GM23338 (cell line): Measurements from ENCODE around the gene ZFP36.

Source experiments
- CREB1 ChIP-seq: fragments of 250-450 bp; sonication (Bioruptor Pico); IDR thresholded peaks from 2 replicates; pipeline ENCODE4 v1.5.0; 2020; ENCODE audit warnings: low read depth, mild to moderate bottlenecking, moderate library complexity
- EZH2 ChIP-seq: fragments of 200-600 bp; sonication (generic); IDR thresholded peaks from one replicate; pipeline ENCODE4 v1.8.0; 2017; ENCODE audit warnings: antibody characterized with exemption, mild to moderate bottlenecking, low read depth; ENCODE audit not compliant: unreplicated experiment
- EZH2phosphoT487 ChIP-seq: fragments of 200-600 bp; sonication (generic); IDR thresholded peaks from one replicate; pipeline ENCODE4 v1.8.1; 2018; ENCODE audit warnings: antibody characterized with exemption; ENCODE audit not compliant: unreplicated experiment
- JUNB ChIP-seq: IDR thresholded peaks from one replicate; pipeline ENCODE4 v1.6.1; 2016; ENCODE audit warnings: antibody characterized with exemption; ENCODE audit not compliant: unreplicated experiment
- NANOG ChIP-seq: IDR thresholded peaks from 2 replicates; pipeline ENCODE4 v1.6.1; 2016; ENCODE audit warnings: antibody characterized with exemption, borderline replicate concordance
- POLR2AphosphoS5 ChIP-seq: IDR thresholded peaks from 2 replicates; pipeline ENCODE4 v1.6.1; 2016; ENCODE audit warnings: antibody characterized with exemption, low read depth
- REST ChIP-seq: IDR thresholded peaks from one replicate; pipeline ENCODE4 v1.6.1; 2018; ENCODE audit warnings: antibody characterized with exemption; ENCODE audit not compliant: unreplicated experiment
- STAT1 ChIP-seq: IDR thresholded peaks from one replicate; pipeline ENCODE4 v1.6.1; 2016; ENCODE audit warnings: antibody characterized with exemption; ENCODE audit not compliant: unreplicated experiment
- ZNF114 ChIP-seq: fragments of 250-450 bp; sonication (Bioruptor Pico); IDR thresholded peaks from 2 replicates; pipeline ENCODE4 v1.5.0; 2020; ENCODE audit warnings: mild to moderate bottlenecking, moderate library complexity
- ZNF462 ChIP-seq: fragments of 250-450 bp; sonication (Bioruptor Pico); IDR thresholded peaks from 2 replicates; pipeline ENCODE4 v1.5.0; 2020; ENCODE audit warnings: mild to moderate bottlenecking, moderate library complexity
- TF ChIP-seq, protein P1 (sequence below), 2 experiments: fragments of 200-600 bp in 1 of 2; sonication (generic) in 1 of 2; conservative IDR thresholded peaks; 2 replicates each; pipeline versions ENCODE4 v1.5.1 to v1.6.1; 2016 to 2017; ENCODE audit warnings: antibody characterized with exemption in 2 of 2, low read depth in 2 of 2, mild to moderate bottlenecking in 2 of 2, moderate library complexity in 1 of 2
- TF ChIP-seq, protein P2 (sequence below): IDR thresholded peaks from 2 replicates; pipeline ENCODE4 v1.6.1; 2016; ENCODE audit warnings: antibody characterized with exemption

- TF ChIP-seq, protein P1, sequence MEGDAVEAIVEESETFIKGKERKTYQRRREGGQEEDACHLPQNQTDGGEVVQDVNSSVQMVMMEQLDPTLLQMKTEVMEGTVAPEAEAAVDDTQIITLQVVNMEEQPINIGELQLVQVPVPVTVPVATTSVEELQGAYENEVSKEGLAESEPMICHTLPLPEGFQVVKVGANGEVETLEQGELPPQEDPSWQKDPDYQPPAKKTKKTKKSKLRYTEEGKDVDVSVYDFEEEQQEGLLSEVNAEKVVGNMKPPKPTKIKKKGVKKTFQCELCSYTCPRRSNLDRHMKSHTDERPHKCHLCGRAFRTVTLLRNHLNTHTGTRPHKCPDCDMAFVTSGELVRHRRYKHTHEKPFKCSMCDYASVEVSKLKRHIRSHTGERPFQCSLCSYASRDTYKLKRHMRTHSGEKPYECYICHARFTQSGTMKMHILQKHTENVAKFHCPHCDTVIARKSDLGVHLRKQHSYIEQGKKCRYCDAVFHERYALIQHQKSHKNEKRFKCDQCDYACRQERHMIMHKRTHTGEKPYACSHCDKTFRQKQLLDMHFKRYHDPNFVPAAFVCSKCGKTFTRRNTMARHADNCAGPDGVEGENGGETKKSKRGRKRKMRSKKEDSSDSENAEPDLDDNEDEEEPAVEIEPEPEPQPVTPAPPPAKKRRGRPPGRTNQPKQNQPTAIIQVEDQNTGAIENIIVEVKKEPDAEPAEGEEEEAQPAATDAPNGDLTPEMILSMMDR (conservative IDR thresholded peaks at IDR 0.05; ENCODE audit: low read depth in 2 of 2), result no peak
- TF ChIP-seq EZH2 (no peak), EZH2phosphoT487 (no peak), POLR2AphosphoS5 (no peak), REST (no peak), CREB1 (CRISPR knock-in tag) (no peak), ZNF114 (no peak), JUNB (no peak), STAT1 (no peak), ZNF462 (CRISPR knock-in tag) (no peak), NANOG (no peak)
- TF ChIP-seq, protein P2, sequence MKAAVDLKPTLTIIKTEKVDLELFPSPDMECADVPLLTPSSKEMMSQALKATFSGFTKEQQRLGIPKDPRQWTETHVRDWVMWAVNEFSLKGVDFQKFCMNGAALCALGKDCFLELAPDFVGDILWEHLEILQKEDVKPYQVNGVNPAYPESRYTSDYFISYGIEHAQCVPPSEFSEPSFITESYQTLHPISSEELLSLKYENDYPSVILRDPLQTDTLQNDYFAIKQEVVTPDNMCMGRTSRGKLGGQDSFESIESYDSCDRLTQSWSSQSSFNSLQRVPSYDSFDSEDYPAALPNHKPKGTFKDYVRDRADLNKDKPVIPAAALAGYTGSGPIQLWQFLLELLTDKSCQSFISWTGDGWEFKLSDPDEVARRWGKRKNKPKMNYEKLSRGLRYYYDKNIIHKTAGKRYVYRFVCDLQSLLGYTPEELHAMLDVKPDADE, result no peak
Measured at GRCh38 chr19:39365531-39365930, 41.1 kb upstream of the ZFP36 start.
